ENCODE data around the gene TNIP2. TPM values are rescaled to one million over a fixed set of nuclear protein-coding genes. Genes with fewer than 3 reads are reported as not detected.

TNIP2 gene
- total and polyA plus RNA-seq, 11 donors, result 12.6 to 94.5 (median 23.4) TPM

DNA sequence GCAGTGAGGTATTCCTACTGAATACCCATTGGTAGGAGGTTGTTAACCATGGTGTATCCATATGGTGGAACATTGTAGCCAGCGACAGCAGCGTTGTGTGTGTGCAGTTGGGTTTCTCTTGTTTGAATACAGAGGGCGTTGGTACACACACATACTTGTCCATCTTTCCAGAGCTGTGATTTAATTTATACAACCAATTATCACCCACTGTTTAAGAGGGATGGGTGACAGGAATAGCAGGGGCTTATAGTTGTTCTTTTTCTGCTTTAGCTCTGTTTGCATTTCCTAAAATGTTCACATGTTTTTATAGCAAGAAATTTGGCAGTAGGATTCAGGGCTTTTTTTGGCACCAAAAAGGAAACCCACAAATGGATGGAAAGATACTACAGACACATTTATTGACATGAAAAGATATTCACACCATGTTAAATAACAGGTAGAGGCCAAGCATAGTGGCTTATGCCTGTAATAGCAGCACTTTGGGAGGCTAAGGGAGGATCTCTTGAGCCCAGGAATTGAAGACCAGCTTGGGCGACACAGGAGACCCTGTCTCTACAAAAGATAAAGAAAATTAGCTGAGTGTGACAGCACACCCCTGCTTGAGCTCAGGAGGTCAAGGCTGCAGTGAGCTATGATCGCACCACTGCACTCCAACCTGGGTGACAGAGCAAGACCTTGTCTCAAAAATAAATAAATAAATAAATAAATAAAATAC lies 60.6 kb downstream of the TNIP2 start:
- 92 to 96% (median 93%) methylated on average over 5 of the region's 5 CpGs for WGBS, 4 donors
- TF ChIP-seq, protein P1, sequence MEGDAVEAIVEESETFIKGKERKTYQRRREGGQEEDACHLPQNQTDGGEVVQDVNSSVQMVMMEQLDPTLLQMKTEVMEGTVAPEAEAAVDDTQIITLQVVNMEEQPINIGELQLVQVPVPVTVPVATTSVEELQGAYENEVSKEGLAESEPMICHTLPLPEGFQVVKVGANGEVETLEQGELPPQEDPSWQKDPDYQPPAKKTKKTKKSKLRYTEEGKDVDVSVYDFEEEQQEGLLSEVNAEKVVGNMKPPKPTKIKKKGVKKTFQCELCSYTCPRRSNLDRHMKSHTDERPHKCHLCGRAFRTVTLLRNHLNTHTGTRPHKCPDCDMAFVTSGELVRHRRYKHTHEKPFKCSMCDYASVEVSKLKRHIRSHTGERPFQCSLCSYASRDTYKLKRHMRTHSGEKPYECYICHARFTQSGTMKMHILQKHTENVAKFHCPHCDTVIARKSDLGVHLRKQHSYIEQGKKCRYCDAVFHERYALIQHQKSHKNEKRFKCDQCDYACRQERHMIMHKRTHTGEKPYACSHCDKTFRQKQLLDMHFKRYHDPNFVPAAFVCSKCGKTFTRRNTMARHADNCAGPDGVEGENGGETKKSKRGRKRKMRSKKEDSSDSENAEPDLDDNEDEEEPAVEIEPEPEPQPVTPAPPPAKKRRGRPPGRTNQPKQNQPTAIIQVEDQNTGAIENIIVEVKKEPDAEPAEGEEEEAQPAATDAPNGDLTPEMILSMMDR (IDR thresholded peaks at IDR 0.05), result no peak
- TF ChIP-seq POLR2A (IDR thresholded peaks at IDR 0.05), result no peak
- Histone ChIP-seq H3K4me3 (no peak overlapping the region), H3K4me1 (no peaks in the 10 kb centered on the region), H3K27me3 (no peaks in the 10 kb centered on the region), H3K36me3 (peaks cover 2 to 100% (median 97%) of the 10 kb centered on the region in 9 donors), H3K9me3 (no peaks in the 10 kb centered on the region), H3K27ac (no peak overlapping the region)
- intact Hi-C loops (cut with DNase I), result no loop called here
- DNase-seq (no peak), ATAC-seq (no peak)

DNA sequence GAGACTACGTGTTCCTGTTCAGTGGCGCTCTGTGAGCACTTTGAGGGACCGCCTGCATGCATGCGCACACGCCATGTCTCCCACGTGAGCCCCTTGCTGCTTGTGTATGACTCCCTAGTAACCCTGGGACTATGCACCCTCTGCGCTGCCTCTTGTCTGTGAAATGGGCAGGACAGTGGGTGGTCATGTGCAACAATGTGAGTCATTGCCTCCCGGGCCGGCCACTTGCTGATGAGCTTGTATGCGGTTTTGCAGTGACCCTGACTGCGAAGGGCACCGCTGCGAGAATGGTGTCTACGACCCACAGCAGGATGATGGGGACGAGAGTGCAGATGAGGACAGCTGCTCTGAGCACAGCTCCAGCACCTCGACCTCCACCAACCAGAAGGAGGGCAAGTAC lies 61.4 kb downstream of the TNIP2 start:
- no peaks in the 10 kb centered on the region for H3K4me1 ChIP-seq
- TF ChIP-seq, protein P1 (IDR thresholded peaks at IDR 0.05), result no peak
- TF ChIP-seq POLR2A (IDR thresholded peaks at IDR 0.05), result no peak
- ATAC-seq (peak in 1 of 4 donors; percentile 28), DNase-seq (no peak)
- H3K36me3 ChIP-seq, result peaks cover 0 to 100% (median 97%) of the 10 kb centered on the region in 9 donors
- H3K9me3 ChIP-seq, result no peaks in the 10 kb centered on the region
- no peak overlapping the region for H3K27ac ChIP-seq
- intact Hi-C loops (cut with DNase I), result no loop called here
- no peaks in the 10 kb centered on the region for H3K27me3 ChIP-seq
- H3K4me3 ChIP-seq, result no peak overlapping the region
- 93 to 96% (median 94%) methylated on average over 9 to 16 of the region's 16 CpGs for WGBS, 4 donors

DNA sequence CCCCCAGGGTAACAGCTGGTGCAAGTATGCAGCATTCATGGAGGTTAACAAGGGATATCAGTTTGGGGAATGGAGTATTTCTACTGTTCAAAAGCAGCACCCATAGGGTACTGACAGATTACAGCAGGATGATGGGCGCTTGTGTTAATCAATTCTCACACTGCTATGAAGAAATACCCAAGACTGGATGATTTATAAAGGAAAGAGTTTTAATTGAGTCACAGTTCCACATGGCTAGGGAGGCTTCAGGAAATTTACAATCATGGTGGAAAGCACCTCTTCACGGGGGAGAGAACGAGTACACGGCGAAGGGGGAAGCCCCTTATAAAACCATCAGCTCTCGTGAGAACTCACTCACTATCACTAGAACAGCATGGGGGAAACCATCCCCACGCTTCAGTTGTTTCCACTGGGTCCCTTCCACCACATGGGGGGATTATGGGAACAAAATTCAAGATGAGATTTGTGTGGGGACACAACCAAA lies 64.1 kb downstream of the TNIP2 start:
- TF ChIP-seq, protein P1 (IDR thresholded peaks at IDR 0.05), result no peak
- TF ChIP-seq POLR2A (IDR thresholded peaks at IDR 0.05), result no peak
- DNase-seq, result no peak
- H3K27me3 ChIP-seq, result no peaks in the 10 kb centered on the region
- peaks cover 0 to 5% (median 0%) of the 10 kb centered on the region in 12 donors for H3K4me1 ChIP-seq
- intact Hi-C loops (cut with DNase I), result no loop called here
- no peak for ATAC-seq
- WGBS, 4 donors, result 90 to 93% (median 91%) methylated on average over 7 of the region's 7 CpGs
- H3K4me3 ChIP-seq, result no peak overlapping the region
- H3K36me3 ChIP-seq, result peaks cover 0 to 99% (median 91%) of the 10 kb centered on the region in 9 donors
- no peaks in the 10 kb centered on the region for H3K9me3 ChIP-seq
- no peak overlapping the region for H3K27ac ChIP-seq

Other genes starting within 250 kb of the TNIP2 start
- gene FAM193A, start 219.7 kb downstream of the TNIP2 start, total RNA-seq, result 10 to 100 TPM; 12.6 to 21.0 (median 17.3) TPM
- 10 to 100 TPM in 1 of 2 donors, 1 to 10 TPM in 1; 9.7 to 10.6 TPM for gene FAM193A, start 219.7 kb downstream of the TNIP2 start, polyA plus RNA-seq
- 10 to 100 TPM; 10.4 to 70.2 (median 23.5) TPM for gene SH3BP2, start 36.7 kb upstream of the TNIP2 start, total RNA-seq
- 10 to 100 TPM; 17.1 to 24.5 TPM for gene SH3BP2, start 36.7 kb upstream of the TNIP2 start, polyA plus RNA-seq
- gene ADD1, start 87.5 kb upstream of the TNIP2 start, total RNA-seq, result 100 to 1,000 TPM; 179 to 275 (median 215) TPM
- gene ADD1, start 87.5 kb upstream of the TNIP2 start, polyA plus RNA-seq, result 100 to 1,000 TPM; 193 to 269 TPM
- gene NOP14, start 207.1 kb upstream of the TNIP2 start, total RNA-seq, result 10 to 100 TPM; 11.4 to 21.5 (median 15.8) TPM
- 10 to 100 TPM; 11.7 to 26.0 TPM for gene NOP14, start 207.1 kb upstream of the TNIP2 start, polyA plus RNA-seq
- gene GRK4, start 207.2 kb upstream of the TNIP2 start, total RNA-seq, result 10 to 100 TPM in 2 of 9 donors, 1 to 10 TPM in 7; 4.9 to 11.8 (median 9.3) TPM
- 10 to 100 TPM in 1 of 2 donors, 1 to 10 TPM in 1; 5.3 to 12.0 TPM for gene GRK4, start 207.2 kb upstream of the TNIP2 start, polyA plus RNA-seq

Data from heart left ventricle (tissue), 16 donors.